Uterus (tissue), 4 donors: ENCODE measurements around the gene ZMYND10. TPM values are rescaled to one million over a fixed set of nuclear protein-coding genes. Genes with fewer than 3 reads are reported as not detected.
A peak's percentile ranks its signal among the peaks of the same experiment; 100 is the strongest.

Source experiments
- DNase-seq, 2 donors: peaks; one replicate each; pipeline ENCODE4 v3.0.0-alpha.2; 2019 to 2020
- H3K27ac ChIP-seq, 2 donors: fragments of 200-600 bp; sonication (generic); 1 replicate in 1 of 2; 2 replicates in 1 of 2; pipeline ENCODE4 v1.5.1; 2016 to 2018
- H3K27me3 ChIP-seq, 2 donors: fragments of 200-600 bp; sonication (generic); one replicate each; pipeline ENCODE4 v1.5.1; 2018 to 2019; ENCODE audit warnings: control low read depth in 1 of 2
- H3K36me3 ChIP-seq, 2 donors: fragments of 200-600 bp; sonication (generic); one replicate each; pipeline ENCODE4 v1.5.1; 2019; ENCODE audit warnings: control low read depth in 1 of 2
- H3K4me1 ChIP-seq, 2 donors: fragments of 200-600 bp; sonication (generic); one replicate each; pipeline ENCODE4 v1.5.1; 2018 to 2019; ENCODE audit warnings: control low read depth in 1 of 2
- H3K4me3 ChIP-seq, 2 donors: fragments of 200-600 bp; sonication (generic); 1 replicate in 1 of 2; 2 replicates in 1 of 2; pipeline ENCODE4 v1.5.1; 2018 to 2019; ENCODE audit warnings: mild to moderate bottlenecking in 1 of 2
- H3K9me3 ChIP-seq, 2 donors: fragments of 200-600 bp; sonication (generic); one replicate each; pipeline ENCODE4 v1.5.1; 2019; ENCODE audit warnings: control low read depth in 1 of 2
- POLR2A ChIP-seq, 2 donors: fragments of 450-650 bp; IDR thresholded peaks; one replicate each; pipeline ENCODE4 v1.6.1; 2016; ENCODE audit warnings: antibody characterized with exemption in 2 of 2, mild to moderate bottlenecking in 1 of 2, moderate library complexity in 1 of 2
- intact Hi-C: fragments of 100-400 bp; cut with DNase I; formaldehyde crosslinking; loops from one replicate; pipeline ENCODE4 v1.15.1; 2023; ENCODE audit warnings: low total_unique reads
- total RNA-seq, 4 donors: library from RNA; depleted of rRNA in 3 of 4; stranded (reverse); fragments of >200 nt in 3 of 4; gene quantifications; one replicate each; pipeline versions ENCODE4 v1.1.0 to v1.2.4, GENCODE V29; 2014 to 2023
- TF ChIP-seq, protein P1 (sequence below), 4 experiments: fragments of 200-600 bp in 2 of 4; fragments of 450-650 bp in 2 of 4; sonication (generic) in 2 of 4; IDR thresholded peaks; one replicate each; pipeline ENCODE4 v1.5.1; 2016 to 2019; ENCODE audit warnings: antibody characterized with exemption in 4 of 4, mild to moderate bottlenecking in 2 of 4, moderate library complexity in 1 of 4
- donor health status: DM: yes; HTN: yes; CAD: no.

Gene ZMYND10
- total RNA-seq, 4 donors from 2014 or later: 1.5 to 11.4 (median 4.9) TPM

GRCh38 chr3:50322386-50323091, 23.0 kb downstream of the ZMYND10 start, which contains the start of gene HYAL2:
Gene HYAL2, minus strand, starts transcription at chr3:50322745. Its CDS starts 2,256 bp downstream, at chr3:50320489.
- H3K4me1 ChIP-seq: peaks cover 0 to 33% of the 10 kb centered on the region in 2 donors
- H3K4me3 ChIP-seq: peak within 1 kb of the TSS; percentile 71 to 83
- TF ChIP-seq POLR2A (IDR thresholded peaks at IDR 0.05): peak in 1 of 2 donors; percentile 6
- TF ChIP-seq, protein P1, sequence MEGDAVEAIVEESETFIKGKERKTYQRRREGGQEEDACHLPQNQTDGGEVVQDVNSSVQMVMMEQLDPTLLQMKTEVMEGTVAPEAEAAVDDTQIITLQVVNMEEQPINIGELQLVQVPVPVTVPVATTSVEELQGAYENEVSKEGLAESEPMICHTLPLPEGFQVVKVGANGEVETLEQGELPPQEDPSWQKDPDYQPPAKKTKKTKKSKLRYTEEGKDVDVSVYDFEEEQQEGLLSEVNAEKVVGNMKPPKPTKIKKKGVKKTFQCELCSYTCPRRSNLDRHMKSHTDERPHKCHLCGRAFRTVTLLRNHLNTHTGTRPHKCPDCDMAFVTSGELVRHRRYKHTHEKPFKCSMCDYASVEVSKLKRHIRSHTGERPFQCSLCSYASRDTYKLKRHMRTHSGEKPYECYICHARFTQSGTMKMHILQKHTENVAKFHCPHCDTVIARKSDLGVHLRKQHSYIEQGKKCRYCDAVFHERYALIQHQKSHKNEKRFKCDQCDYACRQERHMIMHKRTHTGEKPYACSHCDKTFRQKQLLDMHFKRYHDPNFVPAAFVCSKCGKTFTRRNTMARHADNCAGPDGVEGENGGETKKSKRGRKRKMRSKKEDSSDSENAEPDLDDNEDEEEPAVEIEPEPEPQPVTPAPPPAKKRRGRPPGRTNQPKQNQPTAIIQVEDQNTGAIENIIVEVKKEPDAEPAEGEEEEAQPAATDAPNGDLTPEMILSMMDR (IDR thresholded peaks at IDR 0.05): no peak
- H3K27me3 ChIP-seq: no peaks in the 10 kb centered on the region
- H3K36me3 ChIP-seq: no peaks in the 10 kb centered on the region
- intact Hi-C loops: no loop called here
- peak within 1 kb of the TSS; percentile 95 to 96 for H3K27ac ChIP-seq
- no peaks in the 10 kb centered on the region for H3K9me3 ChIP-seq
- peak; percentile 66 to 84 for DNase-seq

- intact Hi-C loops: no loop called here
- no peak for DNase-seq
- H3K4me1 ChIP-seq: peaks cover 0 to 33% of the 10 kb centered on the region in 2 donors
- TF ChIP-seq POLR2A (IDR thresholded peaks at IDR 0.05): peak in 1 of 2 donors; percentile 29
- TF ChIP-seq, protein P1 (IDR thresholded peaks at IDR 0.05): no peak
- H3K36me3 ChIP-seq: no peaks in the 10 kb centered on the region
- no peaks in the 10 kb centered on the region for H3K27me3 ChIP-seq
- H3K4me3 ChIP-seq: peak overlapping the region; percentile 71 to 83
- H3K9me3 ChIP-seq: no peaks in the 10 kb centered on the region
- H3K27ac ChIP-seq: peak overlapping the region; percentile 95 to 96
Measured at GRCh38 chr3:50322115-50322385, 23.5 kb downstream of the ZMYND10 start.

GRCh38 chr3:50321336-50322114, 24.0 kb downstream of the ZMYND10 start:
- peak overlapping the region; percentile 71 to 83 for H3K4me3 ChIP-seq
- no peaks in the 10 kb centered on the region for H3K27me3 ChIP-seq
- peak; percentile 23 to 72 for TF ChIP-seq POLR2A (IDR thresholded peaks at IDR 0.05)
- TF ChIP-seq, protein P1 (IDR thresholded peaks at IDR 0.05): peak; percentile 28 to 58 (median 48)
- DNase-seq: peak; percentile 88 to 90
- H3K4me1 ChIP-seq: peaks cover 0 to 32% of the 10 kb centered on the region in 2 donors
- H3K27ac ChIP-seq: peak overlapping the region; percentile 95 to 96
- no peaks in the 10 kb centered on the region for H3K9me3 ChIP-seq
- intact Hi-C loops: no loop called here
- H3K36me3 ChIP-seq: no peaks in the 10 kb centered on the region

DNA sequence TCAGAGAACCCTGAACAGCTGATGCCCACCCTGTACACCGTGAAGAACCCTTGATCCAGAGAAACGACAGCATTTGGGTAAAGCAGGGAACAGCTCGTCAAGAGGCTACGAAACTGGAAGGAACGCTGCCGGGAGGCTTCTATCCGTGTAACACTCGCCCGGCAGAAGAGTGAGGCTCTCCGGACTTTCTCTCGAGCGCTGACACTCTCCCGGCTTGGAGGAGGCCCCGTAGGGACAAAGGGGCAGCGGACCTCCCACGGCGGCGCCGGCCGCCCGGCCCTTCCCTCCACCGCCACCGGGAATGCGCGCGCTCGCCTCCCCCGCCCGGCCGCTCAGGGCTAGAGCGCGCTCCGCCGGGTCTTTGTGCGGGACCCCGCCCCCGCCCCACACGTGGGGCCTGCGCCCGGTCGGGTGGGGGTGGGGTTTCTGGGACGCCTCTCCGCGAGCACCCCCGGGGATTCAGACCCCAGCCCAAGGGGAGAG, 24.6 kb downstream of the ZMYND10 start:
- Histone ChIP-seq H3K27me3 (no peaks in the 10 kb centered on the region), H3K4me1 (peaks cover 0 to 32% of the 10 kb centered on the region in 2 donors), H3K9me3 (no peaks in the 10 kb centered on the region), H3K4me3 (peak overlapping the region; percentile 71 to 83), H3K36me3 (no peaks in the 10 kb centered on the region), H3K27ac (peak overlapping the region; percentile 95 to 96)
- TF ChIP-seq, protein P1 (IDR thresholded peaks at IDR 0.05): peak in 1 of 4 experiments; percentile 8
- no peak for TF ChIP-seq POLR2A (IDR thresholded peaks at IDR 0.05)
- intact Hi-C loops: no loop called here
- DNase-seq: peak; percentile 74 to 83
